ENCODE results near the gene DLGAP1.

GRCh38 chr18:4270988-4271387, 184.1 kb downstream of the DLGAP1 start:
- no peak for TF ChIP-seq CTCF (IDR thresholded peaks at IDR 0.05; ENCODE audit: poor library complexity, severe bottlenecking)
- TF ChIP-seq TAF1 (IDR thresholded peaks at IDR 0.05; ENCODE audit: low read depth): no peak

Data from neural cell (in vitro differentiated cells).